HFF-Myc (cell line): ENCODE data around the gene ARFGAP2.

Experiments used
- DNase-seq: peaks from one replicate; pipeline ENCODE4 v3.0.0-alpha.2; 2011; ENCODE audit warnings: low read depth; ENCODE audit errors: extremely low read depth
- H3K4me3 ChIP-seq: replicated peaks from 2 replicates; pipeline ENCODE4 v1.5.1; 2011; ENCODE audit warnings: low read depth, mild to moderate bottlenecking, control low read depth, low read length
- TF ChIP-seq, protein P1 (sequence below): IDR thresholded peaks from 2 replicates; pipeline ENCODE4 v1.5.1; 2012; ENCODE audit warnings: mild to moderate bottlenecking, low read depth, low read length, control low read depth; ENCODE audit errors: missing control alignments

Gene ARFGAP2

DNA sequence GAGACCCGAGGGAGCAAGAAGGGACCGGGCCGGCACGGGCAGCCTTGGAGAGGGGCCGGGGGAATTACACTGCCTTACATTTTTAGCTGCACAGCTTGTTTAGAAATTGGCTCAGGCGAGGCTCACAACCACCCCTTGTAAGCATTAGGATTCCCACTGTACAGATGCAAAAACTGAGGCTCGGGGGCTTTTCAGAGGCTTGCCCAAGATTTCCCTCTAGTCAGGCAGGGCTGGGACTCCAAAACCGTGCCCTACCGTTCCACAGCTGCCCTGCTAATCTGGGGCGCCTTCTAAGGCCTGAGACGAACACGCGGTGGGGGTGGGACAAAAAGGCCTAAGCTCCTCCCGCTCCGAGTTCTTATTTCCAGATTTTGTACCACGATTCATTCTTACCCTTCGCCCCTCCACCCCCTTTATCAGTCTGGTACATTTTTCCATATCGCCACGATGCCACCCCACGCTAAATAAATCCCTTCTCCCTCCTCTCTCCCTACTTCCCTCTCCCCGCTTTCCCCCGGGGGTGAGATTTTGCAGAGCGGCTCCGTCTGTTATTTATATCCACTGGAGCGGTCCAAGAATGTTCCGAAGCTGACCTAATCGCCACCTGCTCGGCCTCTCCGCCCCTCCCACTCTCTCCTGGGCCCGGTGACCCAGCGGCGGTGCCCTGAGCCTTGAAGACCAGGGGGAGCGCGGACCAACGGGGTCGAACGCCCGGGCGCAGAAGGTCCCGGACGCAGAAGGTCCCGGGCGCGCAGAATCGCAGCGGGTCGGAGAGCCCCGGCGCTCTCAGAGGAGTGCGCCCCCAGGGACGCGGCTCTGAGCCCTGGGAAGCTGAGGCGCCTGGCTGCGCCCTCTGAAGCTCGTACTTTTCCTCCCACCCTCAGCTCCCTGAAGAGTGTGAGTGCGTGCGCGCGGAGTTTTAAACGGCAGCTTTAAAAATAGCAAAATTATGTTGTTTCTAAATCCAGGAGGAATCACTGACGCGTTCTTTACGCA, 10.3 kb upstream of the ARFGAP2 start:
- peak overlapping the region; percentile 81 for H3K4me3 ChIP-seq
- no peak for DNase-seq
- TF ChIP-seq, protein P1, sequence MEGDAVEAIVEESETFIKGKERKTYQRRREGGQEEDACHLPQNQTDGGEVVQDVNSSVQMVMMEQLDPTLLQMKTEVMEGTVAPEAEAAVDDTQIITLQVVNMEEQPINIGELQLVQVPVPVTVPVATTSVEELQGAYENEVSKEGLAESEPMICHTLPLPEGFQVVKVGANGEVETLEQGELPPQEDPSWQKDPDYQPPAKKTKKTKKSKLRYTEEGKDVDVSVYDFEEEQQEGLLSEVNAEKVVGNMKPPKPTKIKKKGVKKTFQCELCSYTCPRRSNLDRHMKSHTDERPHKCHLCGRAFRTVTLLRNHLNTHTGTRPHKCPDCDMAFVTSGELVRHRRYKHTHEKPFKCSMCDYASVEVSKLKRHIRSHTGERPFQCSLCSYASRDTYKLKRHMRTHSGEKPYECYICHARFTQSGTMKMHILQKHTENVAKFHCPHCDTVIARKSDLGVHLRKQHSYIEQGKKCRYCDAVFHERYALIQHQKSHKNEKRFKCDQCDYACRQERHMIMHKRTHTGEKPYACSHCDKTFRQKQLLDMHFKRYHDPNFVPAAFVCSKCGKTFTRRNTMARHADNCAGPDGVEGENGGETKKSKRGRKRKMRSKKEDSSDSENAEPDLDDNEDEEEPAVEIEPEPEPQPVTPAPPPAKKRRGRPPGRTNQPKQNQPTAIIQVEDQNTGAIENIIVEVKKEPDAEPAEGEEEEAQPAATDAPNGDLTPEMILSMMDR, result no peak

DNA sequence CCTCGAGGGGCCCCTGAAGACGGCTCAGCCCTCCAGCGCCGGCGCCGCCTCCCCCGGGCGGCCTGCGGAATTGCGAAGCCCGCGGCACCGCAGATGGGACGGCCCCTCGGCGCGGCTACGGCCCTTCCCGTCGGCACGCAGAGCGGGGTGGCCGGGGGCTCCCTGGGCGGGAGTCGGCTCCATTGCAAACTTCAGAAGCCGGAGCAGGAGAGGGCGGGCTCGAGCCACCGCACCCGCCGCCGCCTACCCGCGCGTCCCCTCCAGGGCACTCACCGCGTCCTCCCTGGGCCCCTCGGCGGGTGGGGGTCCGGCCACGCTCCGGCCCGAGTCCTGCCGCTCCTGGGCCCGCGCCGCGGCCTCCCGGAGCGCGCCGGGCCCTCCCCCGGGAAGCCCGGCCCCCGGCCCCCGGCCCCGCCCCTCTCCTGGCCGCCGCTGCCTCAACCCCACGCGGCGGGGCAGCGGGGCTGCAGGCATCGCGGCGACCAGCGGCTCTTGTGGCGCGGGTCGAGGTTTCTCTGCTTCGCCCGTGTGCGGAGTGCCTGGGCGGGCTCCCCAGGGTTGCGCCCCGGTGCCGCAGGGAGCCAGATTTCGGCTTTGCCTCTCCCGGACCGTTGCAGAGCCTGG, 9.5 kb upstream of the ARFGAP2 start, which contains the start of gene PACSIN3:
Gene PACSIN3 (minus strand): TSS at position 359 of the 624 bp plus-strand sequence. CDS start 3,707 bp downstream, outside the sequence.
- TF ChIP-seq, protein P1, result no peak
- DNase-seq, result no peak
- peak within 1 kb of the TSS; percentile 81 for H3K4me3 ChIP-seq

DNA sequence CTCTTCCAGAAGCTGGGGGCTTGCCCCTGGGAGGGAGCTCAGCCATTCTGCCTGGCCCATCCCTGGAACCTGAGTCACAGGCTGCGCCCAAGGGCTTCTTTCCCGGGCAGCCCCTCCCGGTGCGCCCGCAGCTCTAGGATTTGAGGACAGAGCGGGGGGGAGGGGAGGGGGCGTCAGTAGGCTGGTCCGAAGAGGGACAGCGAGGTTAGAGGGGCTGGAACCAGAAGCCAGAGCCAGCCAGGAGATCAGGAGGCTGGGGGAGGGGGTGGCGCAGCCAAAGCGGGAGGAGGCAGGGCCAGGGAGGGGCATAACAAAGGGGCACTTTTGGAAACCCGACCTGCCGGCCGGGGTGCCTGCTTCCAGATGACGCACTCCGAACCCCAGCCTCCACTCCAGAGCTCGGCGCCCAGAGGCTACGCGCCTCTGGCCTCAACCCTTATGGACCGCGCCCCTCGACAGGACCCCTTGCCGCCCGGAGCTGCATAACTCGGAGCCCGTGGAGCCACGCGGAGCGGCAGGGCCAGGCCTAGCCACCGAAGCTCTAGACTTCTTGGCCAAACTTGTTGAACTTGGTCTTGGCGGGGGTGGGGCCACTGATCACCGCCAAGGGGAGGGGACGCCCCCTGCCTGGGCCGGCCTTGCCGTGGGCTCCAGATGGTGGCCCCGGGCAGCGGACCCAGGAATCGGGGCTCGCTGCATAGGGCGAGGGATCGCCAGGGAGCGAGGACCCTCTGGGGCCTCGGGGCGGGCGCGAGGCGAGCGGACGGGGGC, 8.8 kb upstream of the ARFGAP2 start:
- peak overlapping the region; percentile 81 for H3K4me3 ChIP-seq
- TF ChIP-seq, protein P1, result no peak
- no peak for DNase-seq

DNA sequence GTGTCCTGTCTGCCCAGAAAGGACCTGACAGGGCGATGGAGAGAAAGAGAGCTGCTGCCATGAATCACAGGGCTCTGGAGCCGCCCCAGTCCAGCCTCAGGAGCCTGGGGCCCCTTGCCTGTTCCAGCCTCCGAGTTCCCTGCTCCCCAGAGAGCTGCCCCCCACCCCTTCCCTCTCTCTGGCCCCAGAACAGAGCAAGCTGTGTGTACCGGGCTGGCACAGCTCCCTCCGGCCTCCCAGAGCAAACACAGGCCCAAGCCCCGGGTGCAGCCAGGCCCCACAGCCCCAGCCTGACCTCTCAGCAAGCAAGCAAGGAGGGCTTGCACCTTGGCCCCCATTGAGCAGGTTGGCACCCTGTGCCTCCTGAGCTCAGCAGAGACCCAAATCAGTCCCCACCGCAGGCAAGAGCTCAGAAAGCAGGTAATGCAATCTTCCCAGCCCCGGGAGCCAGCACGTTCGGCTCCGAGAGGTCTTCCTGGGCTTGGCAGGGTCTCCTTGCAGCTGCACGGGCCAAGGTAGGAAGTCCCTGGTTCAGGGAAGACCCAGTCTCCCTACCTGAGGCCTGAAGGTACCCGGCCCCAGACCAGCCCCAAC, 8.1 kb upstream of the ARFGAP2 start:
- H3K4me3 ChIP-seq, result peak overlapping the region; percentile 81
- TF ChIP-seq, protein P1, result no peak
- no peak for DNase-seq

DNA sequence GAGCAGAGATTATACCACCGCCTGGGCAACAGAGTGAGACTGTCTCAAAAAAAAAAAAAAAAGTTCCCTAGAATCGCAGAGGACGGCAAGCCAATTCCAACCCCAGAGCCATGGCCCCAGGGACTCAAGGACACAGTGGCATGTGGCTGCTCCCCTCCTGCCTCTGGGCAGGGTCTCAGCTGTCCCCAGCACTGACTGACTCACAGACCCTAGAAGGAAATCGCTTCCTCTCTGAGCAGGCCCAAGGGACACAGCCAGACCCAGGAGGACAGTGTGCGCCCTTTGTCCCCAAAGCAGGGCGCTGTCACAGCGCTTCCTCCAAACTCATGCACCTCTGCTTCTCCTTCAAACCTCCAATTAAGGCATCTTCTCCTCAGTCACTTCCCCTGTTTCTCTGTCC, 7.3 kb upstream of the ARFGAP2 start:
- H3K4me3 ChIP-seq, result no peak overlapping the region
- TF ChIP-seq, protein P1, result no peak
- no peak for DNase-seq
